Measurements from ENCODE around the gene ZMYND8. TPM values are rescaled to one million over a fixed set of nuclear protein-coding genes. Genes with fewer than 3 reads are reported as not detected.

ZMYND8 gene
- total and polyA plus RNA-seq, 7 donors: 7.8 to 46.0 (median 24.8) TPM

- DNase-seq: no peak
- H3K36me3 ChIP-seq: no peaks in the 10 kb centered on the region
- peak overlapping the region; percentile 99 to 100 (median 99) for H3K27ac ChIP-seq
- no peaks in the 10 kb centered on the region for H3K27me3 ChIP-seq
- WGBS, 2 donors: 89 to 94% methylated on average over 17 of the region's 17 CpGs
- intact Hi-C loops (cut with DNase I): no loop called here
- H3K9me3 ChIP-seq: no peaks in the 10 kb centered on the region
- TF ChIP-seq POLR2A (IDR thresholded peaks at IDR 0.05) (no peak), EP300 (IDR thresholded peaks at IDR 0.05) (no peak), POLR2AphosphoS5 (IDR thresholded peaks at IDR 0.05) (no peak), CTCF (IDR thresholded peaks at IDR 0.05) (no peak)
- no peak overlapping the region for H3K4me3 ChIP-seq
- peaks cover 0 to 52% (median 41%) of the 10 kb centered on the region in 4 donors for H3K4me1 ChIP-seq
Measured at GRCh38 chr20:47362361-47363219, 6.1 kb upstream of the ZMYND8 start.

- peak overlapping the region; percentile 99 to 100 (median 99) for H3K27ac ChIP-seq
- no peaks in the 10 kb centered on the region for H3K9me3 ChIP-seq
- TF ChIP-seq POLR2A (IDR thresholded peaks at IDR 0.05) (no peak), EP300 (IDR thresholded peaks at IDR 0.05) (no peak), CTCF (IDR thresholded peaks at IDR 0.05) (no peak), POLR2AphosphoS5 (IDR thresholded peaks at IDR 0.05) (no peak)
- H3K27me3 ChIP-seq: no peaks in the 10 kb centered on the region
- 63 to 68% methylated on average over 18 of the region's 18 CpGs for WGBS, 2 donors
- H3K4me3 ChIP-seq: peak overlapping the region in 2 of 4 donors; percentile 1 to 9
- H3K4me1 ChIP-seq: peaks cover 0 to 65% (median 54%) of the 10 kb centered on the region in 4 donors
- no peak for DNase-seq
- no peaks in the 10 kb centered on the region for H3K36me3 ChIP-seq
- intact Hi-C loops (cut with DNase I): no loop called here
Measured at GRCh38 chr20:47361057-47361915, 4.8 kb upstream of the ZMYND8 start.

- Histone ChIP-seq H3K27me3 (no peaks in the 10 kb centered on the region), H3K4me3 (peak overlapping the region in 3 of 4 donors; percentile 1 to 13 (median 9)), H3K27ac (peak overlapping the region; percentile 99 to 100 (median 99)), H3K9me3 (no peaks in the 10 kb centered on the region), H3K36me3 (no peaks in the 10 kb centered on the region), H3K4me1 (peaks cover 0 to 73% (median 62%) of the 10 kb centered on the region in 4 donors)
- peak; percentile 96 for DNase-seq
- 5 to 23% methylated on average over 19 of the region's 19 CpGs for WGBS, 2 donors
- TF ChIP-seq CTCF (IDR thresholded peaks at IDR 0.05): no peak
- TF ChIP-seq POLR2AphosphoS5 (IDR thresholded peaks at IDR 0.05): peak; percentile 65 to 88 (median 84)
- peak in 1 of 2 donors; percentile 14 for TF ChIP-seq POLR2A (IDR thresholded peaks at IDR 0.05)
- peak in 2 of 4 donors; percentile 50 to 55 for TF ChIP-seq EP300 (IDR thresholded peaks at IDR 0.05)
- intact Hi-C loops (cut with DNase I): no loop called here
Measured at GRCh38 chr20:47360297-47361056, 4.0 kb upstream of the ZMYND8 start.

- Histone ChIP-seq H3K27me3 (no peaks in the 10 kb centered on the region), H3K4me3 (no peak overlapping the region), H3K36me3 (no peaks in the 10 kb centered on the region), H3K9me3 (no peaks in the 10 kb centered on the region), H3K27ac (peak overlapping the region; percentile 99 to 100 (median 99)), H3K4me1 (peaks cover 0 to 81% (median 69%) of the 10 kb centered on the region in 4 donors)
- 43 to 65% methylated on average over 9 of the region's 9 CpGs for WGBS, 2 donors
- TF ChIP-seq POLR2A (IDR thresholded peaks at IDR 0.05) (no peak), EP300 (IDR thresholded peaks at IDR 0.05) (no peak), POLR2AphosphoS5 (IDR thresholded peaks at IDR 0.05) (no peak), CTCF (IDR thresholded peaks at IDR 0.05) (no peak)
- DNase-seq: no peak
- intact Hi-C loops (cut with DNase I): loop anchor here (1.0 kb wide), 1 partner anchor 42 kb away; no protein-coding TSS in a partner anchor
Measured at GRCh38 chr20:47359530-47360296, 3.2 kb upstream of the ZMYND8 start.
